PC-9 (cell line): ENCODE data around the gene MST1.

ENCODE experiments used
- EZH2 ChIP-seq: fragments of 200-600 bp; sonication (generic); IDR thresholded peaks from 2 replicates; pipeline ENCODE4 v1.8.0; 2017; ENCODE audit warnings: antibody characterized with exemption, low read depth
- TF ChIP-seq, protein P1 (sequence below): fragments of 200-600 bp; sonication (generic); conservative IDR thresholded peaks from 2 replicates; pipeline ENCODE4 v1.6.1; 2017; ENCODE audit warnings: mixed run types, antibody characterized with exemption, mild to moderate bottlenecking, moderate library complexity

DNA sequence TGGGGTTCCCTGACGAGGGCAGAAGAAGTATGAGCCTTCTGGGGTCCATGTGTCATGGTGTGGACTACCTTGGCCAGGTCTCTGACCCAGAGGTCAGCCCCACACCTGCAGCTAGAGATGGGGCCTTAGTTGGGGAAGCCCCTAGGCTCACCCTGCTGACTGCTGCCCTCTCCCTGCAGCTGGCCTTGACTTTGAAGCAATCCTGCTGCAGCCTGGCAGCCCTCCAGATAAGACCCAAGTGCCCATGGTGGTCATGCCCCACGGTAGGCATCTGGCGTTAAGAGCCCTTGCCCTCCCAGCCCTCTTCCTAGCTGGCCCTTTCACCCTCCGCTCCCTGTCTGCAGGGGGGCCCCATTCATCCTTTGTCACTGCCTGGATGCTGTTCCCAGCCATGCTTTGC lies 7.7 kb downstream of the MST1 start:
- TF ChIP-seq, protein P1, sequence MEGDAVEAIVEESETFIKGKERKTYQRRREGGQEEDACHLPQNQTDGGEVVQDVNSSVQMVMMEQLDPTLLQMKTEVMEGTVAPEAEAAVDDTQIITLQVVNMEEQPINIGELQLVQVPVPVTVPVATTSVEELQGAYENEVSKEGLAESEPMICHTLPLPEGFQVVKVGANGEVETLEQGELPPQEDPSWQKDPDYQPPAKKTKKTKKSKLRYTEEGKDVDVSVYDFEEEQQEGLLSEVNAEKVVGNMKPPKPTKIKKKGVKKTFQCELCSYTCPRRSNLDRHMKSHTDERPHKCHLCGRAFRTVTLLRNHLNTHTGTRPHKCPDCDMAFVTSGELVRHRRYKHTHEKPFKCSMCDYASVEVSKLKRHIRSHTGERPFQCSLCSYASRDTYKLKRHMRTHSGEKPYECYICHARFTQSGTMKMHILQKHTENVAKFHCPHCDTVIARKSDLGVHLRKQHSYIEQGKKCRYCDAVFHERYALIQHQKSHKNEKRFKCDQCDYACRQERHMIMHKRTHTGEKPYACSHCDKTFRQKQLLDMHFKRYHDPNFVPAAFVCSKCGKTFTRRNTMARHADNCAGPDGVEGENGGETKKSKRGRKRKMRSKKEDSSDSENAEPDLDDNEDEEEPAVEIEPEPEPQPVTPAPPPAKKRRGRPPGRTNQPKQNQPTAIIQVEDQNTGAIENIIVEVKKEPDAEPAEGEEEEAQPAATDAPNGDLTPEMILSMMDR = no peak
- no peak for TF ChIP-seq EZH2
